NCI-H2196 (cell line): ENCODE data around the gene KIF26A.
A peak's percentile ranks its signal among the peaks of the same experiment; 100 is the strongest.
"Not testable (repeated sequence)": the region's sequence is repeated elsewhere in the genome, so short reads cannot be mapped to it uniquely, and the experiment has no call there.

Experiments
- DNase-seq: peaks from one replicate; lab custom pipeline; 2025; ENCODE audit not compliant: unreplicated experiment; lab: John Stamatoyannopoulos, UW

The KIF26A gene

GRCh38 chr14:104206281-104206904 lies 68.0 kb downstream of the KIF26A start:
- peak; percentile 37 for DNase-seq

- no peak for DNase-seq
These were observed 69.0 kb downstream of the KIF26A start for GRCh38 chr14:104207142-104208014.

GRCh38 chr14:104208015-104208295 lies 69.6 kb downstream of the KIF26A start:
- not testable (repeated sequence) for DNase-seq

- not testable (repeated sequence) for DNase-seq
These were observed 69.9 kb downstream of the KIF26A start for GRCh38 chr14:104208331-104208730.

GRCh38 chr14:104209071-104209470 lies 70.7 kb downstream of the KIF26A start:
- not testable (repeated sequence) for DNase-seq

- DNase-seq, result no peak
These were observed 71.8 kb downstream of the KIF26A start for GRCh38 chr14:104209985-104210816.

GRCh38 chr14:104210817-104211195 lies 72.4 kb downstream of the KIF26A start:
- no peak for DNase-seq

GRCh38 chr14:104211215-104211614 lies 72.8 kb downstream of the KIF26A start:
- DNase-seq, result no peak

GRCh38 chr14:104211741-104212140 lies 73.4 kb downstream of the KIF26A start:
- DNase-seq, result no peak

GRCh38 chr14:104212206-104213095 lies 74.1 kb downstream of the KIF26A start:
- no peak for DNase-seq

GRCh38 chr14:104213301-104214034 lies 75.1 kb downstream of the KIF26A start:
- DNase-seq, result no peak

- DNase-seq, result no peak
These were observed 76.2 kb downstream of the KIF26A start for GRCh38 chr14:104214431-104215218.

- no peak for DNase-seq
These were observed 77.4 kb downstream of the KIF26A start for GRCh38 chr14:104215706-104216334.

- no peak for DNase-seq
These were observed 78.1 kb downstream of the KIF26A start for GRCh38 chr14:104216457-104216856.

- no peak for DNase-seq
These were observed 79.3 kb downstream of the KIF26A start for GRCh38 chr14:104217486-104218360.

GRCh38 chr14:104218361-104219180 lies 80.2 kb downstream of the KIF26A start:
- DNase-seq, result no peak

GRCh38 chr14:104219731-104220214 lies 81.4 kb downstream of the KIF26A start:
- no peak for DNase-seq
